IgD-negative memory B cell (primary cell): Measurements from ENCODE around the gene METTL23. TPM values are rescaled to one million over a fixed set of nuclear protein-coding genes. Genes with fewer than 3 reads are reported as not detected.
"Not testable (repeated sequence)": the region's sequence is repeated elsewhere in the genome, so short reads cannot be mapped to it uniquely, and the experiment has no call there.

Experiments
- H3K27ac Mint-ChIP-seq, 3 donors: one replicate each; pipeline ENCODE4 v1.8.0; 2020 to 2022; ENCODE audit warnings: mild to moderate bottlenecking in 3 of 3, mixed read lengths in 3 of 3, moderate library complexity in 1 of 3
- H3K27me3 Mint-ChIP-seq: one replicate; pipeline ENCODE4 v1.8.0; 2021; ENCODE audit warnings: mixed read lengths
- H3K36me3 Mint-ChIP-seq: one replicate; pipeline ENCODE4 v1.8.0; 2020; ENCODE audit warnings: mild to moderate bottlenecking, mixed read lengths
- H3K4me1 Mint-ChIP-seq, 3 donors: one replicate each; pipeline ENCODE4 v1.8.0; 2020 to 2022; ENCODE audit warnings: mixed read lengths in 3 of 3, mild to moderate bottlenecking in 1 of 3
- H3K4me3 Mint-ChIP-seq, 4 donors: one replicate each; pipeline ENCODE4 v1.8.0; 2020 to 2022; ENCODE audit warnings: mild to moderate bottlenecking in 4 of 4, mixed read lengths in 4 of 4, moderate library complexity in 3 of 4
- H3K9me3 Mint-ChIP-seq, 3 donors: one replicate each; pipeline ENCODE4 v1.8.0; 2020 to 2021; ENCODE audit warnings: mixed read lengths in 3 of 3, mild to moderate bottlenecking in 1 of 3
- polyA plus RNA-seq: library from polyadenylated mRNA; unstranded; fragments of 300-500 nt; fragmentation: Illumina TruSeq; gene quantifications from one replicate; pipeline ENCODE4 v1.2.3, GENCODE V29; 2021

The METTL23 gene
- polyA plus RNA-seq, 1 donor from 2014 or later, result 121 TPM

DNA sequence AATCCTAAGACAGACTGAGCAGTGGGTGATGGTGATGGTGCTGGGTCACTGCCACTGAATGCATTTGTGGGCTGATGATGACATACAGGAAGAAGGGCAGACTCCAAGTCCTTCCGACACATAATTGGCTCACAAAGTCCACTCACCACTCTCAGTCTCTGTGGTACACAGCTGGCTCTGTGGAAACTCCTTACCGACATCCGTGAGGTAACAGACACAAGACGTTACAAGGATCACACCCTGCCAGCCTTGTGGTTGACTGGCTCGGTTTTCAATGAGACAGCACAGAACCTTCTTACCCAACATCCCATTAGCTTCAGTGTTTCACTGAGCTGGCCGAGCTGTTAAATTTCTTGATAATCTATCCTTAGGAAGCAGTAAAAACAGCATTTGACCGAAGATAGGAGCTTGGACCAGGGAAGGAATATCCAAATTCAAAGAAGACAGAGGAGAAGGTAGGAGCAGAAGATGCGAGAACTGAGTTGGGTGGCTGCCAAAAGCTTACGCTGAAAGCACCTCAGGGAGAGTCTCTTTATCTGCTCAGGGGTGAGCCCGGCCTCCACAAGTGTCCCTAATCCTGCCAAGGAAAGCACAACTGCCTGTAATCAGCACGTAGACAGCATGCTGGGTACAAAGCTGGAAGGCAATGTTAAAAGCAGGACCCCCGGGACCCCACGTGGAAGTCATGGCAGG, 10.3 kb upstream of the METTL23 start:
- Mint-ChIP-seq H3K36me3 (peaks cover 2% of the 10 kb centered on the region), H3K4me1 (peaks cover 19 to 25% (median 21%) of the 10 kb centered on the region in 3 donors), H3K9me3 (no peaks in the 10 kb centered on the region), H3K4me3 (peak overlapping the region in 2 of 4 donors; percentile 18 to 75), H3K27ac (peak overlapping the region; percentile 77 to 93 (median 92)), H3K27me3 (no peaks in the 10 kb centered on the region)

DNA sequence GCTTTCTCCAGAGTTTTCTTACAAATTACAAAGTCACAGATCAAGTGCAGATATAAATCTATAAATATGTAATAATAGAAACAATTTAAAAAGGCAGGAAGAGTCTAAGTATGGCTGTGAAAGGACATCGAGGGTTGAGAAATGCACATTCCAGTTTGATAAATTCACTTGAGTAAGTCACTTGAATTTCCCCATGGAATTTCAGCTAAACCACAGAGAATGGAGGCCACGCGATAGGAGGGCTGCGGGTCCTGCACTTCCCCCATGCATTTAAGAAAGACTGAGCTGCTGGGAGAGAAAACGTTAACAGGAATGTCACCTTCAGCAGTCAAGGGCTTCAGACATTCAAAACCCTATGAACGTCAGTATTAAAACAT, 9.8 kb upstream of the METTL23 start:
- Mint-ChIP-seq H3K27ac (peak overlapping the region in 1 of 3 donors; percentile 92), H3K9me3 (no peaks in the 10 kb centered on the region), H3K4me3 (peak overlapping the region in 1 of 4 donors; percentile 75), H3K4me1 (peaks cover 19 to 28% (median 22%) of the 10 kb centered on the region in 3 donors), H3K36me3 (peaks cover 2% of the 10 kb centered on the region), H3K27me3 (no peaks in the 10 kb centered on the region)

DNA sequence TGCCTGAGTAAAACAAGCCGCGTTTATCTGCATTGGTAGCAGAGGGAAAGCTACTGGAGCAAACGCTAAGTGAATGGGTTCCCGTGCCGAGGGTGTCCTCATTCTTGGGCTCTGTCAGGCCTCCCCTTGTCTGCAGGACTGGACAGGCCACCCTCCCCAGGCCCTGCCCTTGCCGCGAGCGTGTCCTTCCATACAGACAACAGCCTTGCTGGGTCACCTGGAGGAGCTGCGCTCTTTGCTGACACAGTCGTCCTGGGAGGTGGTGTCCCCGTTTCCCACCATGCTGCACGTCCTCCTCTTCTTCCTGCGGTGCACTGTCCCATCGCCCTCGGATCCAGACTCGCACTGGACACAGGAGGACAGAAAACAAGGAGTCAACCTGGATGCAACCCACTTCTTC, 8.1 kb upstream of the METTL23 start:
- H3K9me3 Mint-ChIP-seq, result no peaks in the 10 kb centered on the region
- H3K4me1 Mint-ChIP-seq, result peaks cover 20 to 30% (median 27%) of the 10 kb centered on the region in 3 donors
- H3K36me3 Mint-ChIP-seq, result peaks cover 2% of the 10 kb centered on the region
- no peaks in the 10 kb centered on the region for H3K27me3 Mint-ChIP-seq
- H3K4me3 Mint-ChIP-seq, result peak overlapping the region in 1 of 4 donors; percentile 55
- peak overlapping the region in 1 of 3 donors; percentile 65 for H3K27ac Mint-ChIP-seq

DNA sequence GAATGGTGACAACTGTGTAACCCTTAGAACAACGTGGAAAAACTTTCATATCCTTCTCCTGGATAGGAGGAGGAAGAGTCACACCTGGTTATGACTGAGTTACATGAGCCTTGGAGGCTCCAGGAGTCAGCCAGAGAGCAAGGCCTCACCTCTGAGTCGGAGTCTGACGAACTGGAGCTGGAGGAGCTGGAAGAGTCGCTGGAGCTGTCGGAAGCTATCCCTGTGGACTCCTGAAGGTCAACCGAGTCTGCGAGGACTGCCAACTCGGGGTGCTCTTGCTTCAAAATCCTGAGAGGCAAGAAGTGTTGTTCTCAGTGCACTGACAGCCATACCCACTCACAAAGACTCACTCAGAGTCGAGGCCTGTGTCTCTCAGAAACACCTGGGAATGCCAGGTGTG, 6.4 kb upstream of the METTL23 start:
- H3K4me1 Mint-ChIP-seq, result peaks cover 18 to 25% (median 23%) of the 10 kb centered on the region in 3 donors
- peaks cover 2% of the 10 kb centered on the region for H3K36me3 Mint-ChIP-seq
- H3K9me3 Mint-ChIP-seq, result no peaks in the 10 kb centered on the region
- H3K27me3 Mint-ChIP-seq, result no peaks in the 10 kb centered on the region
- peak overlapping the region in 1 of 4 donors; percentile 75 for H3K4me3 Mint-ChIP-seq
- H3K27ac Mint-ChIP-seq, result peak overlapping the region in 2 of 3 donors; percentile 52 to 71

DNA sequence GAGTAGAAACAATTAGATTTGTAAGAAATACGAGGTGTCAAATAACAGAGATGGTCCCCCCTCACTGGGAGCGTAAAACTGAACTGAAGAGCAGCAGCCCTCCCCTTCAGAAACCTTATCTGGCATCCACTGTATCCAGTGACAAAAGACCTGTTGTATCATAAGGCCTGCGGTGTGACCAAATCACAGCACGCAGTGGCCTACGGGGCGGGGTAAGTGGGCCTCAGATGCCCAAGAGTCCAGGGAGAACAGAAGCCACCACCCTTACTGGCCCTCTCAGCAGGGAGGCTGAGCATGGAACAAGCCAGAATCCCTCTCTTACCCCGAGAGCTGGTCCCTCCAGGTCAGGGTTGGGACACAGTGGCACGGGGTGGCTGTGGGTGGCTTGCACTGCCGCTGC, 5.7 kb upstream of the METTL23 start:
- H3K27me3 Mint-ChIP-seq, result no peaks in the 10 kb centered on the region
- no peaks in the 10 kb centered on the region for H3K9me3 Mint-ChIP-seq
- H3K4me3 Mint-ChIP-seq, result peak overlapping the region in 1 of 4 donors; percentile 75
- peaks cover 4% of the 10 kb centered on the region for H3K36me3 Mint-ChIP-seq
- peaks cover 16 to 23% (median 22%) of the 10 kb centered on the region in 3 donors for H3K4me1 Mint-ChIP-seq
- H3K27ac Mint-ChIP-seq, result peak overlapping the region in 2 of 3 donors; percentile 52 to 67

DNA sequence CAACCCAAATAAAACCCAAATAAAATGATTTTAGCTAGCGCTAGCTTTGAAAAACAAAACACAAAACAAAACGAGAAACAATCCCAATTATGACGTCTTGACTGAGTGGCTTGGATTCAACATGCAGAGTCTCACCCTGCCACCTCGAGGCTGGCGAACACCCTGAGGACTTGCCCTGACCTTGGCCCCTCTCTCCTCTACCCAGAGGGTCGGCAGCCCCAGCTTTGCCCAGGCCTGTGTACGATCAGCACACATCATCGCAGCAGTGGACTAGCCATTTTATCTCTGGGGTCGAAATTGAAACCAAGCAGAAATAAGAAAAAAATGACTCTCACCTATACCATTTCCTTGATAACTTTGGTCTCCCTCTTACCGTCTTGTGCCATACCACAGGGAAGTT, 5.2 kb upstream of the METTL23 start:
- H3K4me3 Mint-ChIP-seq, result peak overlapping the region in 1 of 4 donors; percentile 44
- H3K9me3 Mint-ChIP-seq, result no peaks in the 10 kb centered on the region
- H3K36me3 Mint-ChIP-seq, result peaks cover 4% of the 10 kb centered on the region
- H3K27ac Mint-ChIP-seq, result peak overlapping the region in 1 of 3 donors; percentile 67
- peaks cover 11 to 20% (median 19%) of the 10 kb centered on the region in 3 donors for H3K4me1 Mint-ChIP-seq
- H3K27me3 Mint-ChIP-seq, result no peaks in the 10 kb centered on the region

DNA sequence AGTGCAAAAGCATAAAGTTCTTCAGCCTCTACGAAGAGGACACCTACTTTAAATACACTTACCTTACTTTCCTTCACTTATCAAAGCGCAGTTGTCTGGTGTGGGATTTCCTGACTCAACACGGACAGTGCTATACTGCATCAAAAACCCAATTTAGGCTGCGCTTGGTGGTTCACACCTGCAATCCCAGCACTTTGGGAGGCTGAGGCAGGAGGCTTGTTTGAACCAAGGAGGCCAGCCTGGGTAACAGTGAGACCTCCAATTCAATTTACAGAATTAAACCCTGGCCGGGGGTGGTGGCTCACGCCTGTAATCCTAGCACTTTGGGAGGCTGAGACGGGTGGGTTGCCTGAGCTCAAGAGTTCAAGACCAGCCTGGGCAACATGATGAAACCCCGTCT, 4.4 kb upstream of the METTL23 start:
- Mint-ChIP-seq H3K9me3 (no peaks in the 10 kb centered on the region), H3K27me3 (no peaks in the 10 kb centered on the region), H3K27ac (peak overlapping the region in 1 of 3 donors; percentile 23), H3K4me3 (peak overlapping the region in 1 of 4 donors; percentile 44), H3K36me3 (peaks cover 4% of the 10 kb centered on the region), H3K4me1 (peaks cover 10 to 22% (median 19%) of the 10 kb centered on the region in 3 donors)

DNA sequence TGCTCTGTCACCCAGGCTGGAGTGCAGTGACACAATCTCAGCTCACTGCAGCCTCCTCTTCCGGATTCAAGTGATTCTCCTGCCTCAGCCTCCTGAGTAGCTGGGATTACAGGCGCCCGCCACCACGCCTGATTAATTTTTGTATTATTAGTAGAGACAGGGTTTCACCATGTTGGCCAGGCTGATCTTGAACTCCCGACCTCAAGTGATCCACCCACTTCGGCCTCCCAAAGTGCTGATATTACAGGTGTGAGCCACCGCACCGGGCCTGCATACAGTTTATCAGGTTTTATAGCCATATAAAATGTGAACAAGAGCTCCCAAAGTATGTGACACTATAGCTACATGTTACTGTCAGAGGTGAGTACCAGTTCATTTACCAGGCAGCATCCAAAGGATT, 3.7 kb upstream of the METTL23 start:
- not testable (repeated sequence) for H3K9me3 Mint-ChIP-seq, H3K36me3 Mint-ChIP-seq, H3K27me3 Mint-ChIP-seq
- peaks cover 14 to 29% (median 23%) of the 10 kb centered on the region in 3 donors for H3K4me1 Mint-ChIP-seq
- peak overlapping the region in 2 of 4 donors; percentile 48 to 57 for H3K4me3 Mint-ChIP-seq
- peak overlapping the region in 2 of 3 donors; percentile 26 to 31 for H3K27ac Mint-ChIP-seq

DNA sequence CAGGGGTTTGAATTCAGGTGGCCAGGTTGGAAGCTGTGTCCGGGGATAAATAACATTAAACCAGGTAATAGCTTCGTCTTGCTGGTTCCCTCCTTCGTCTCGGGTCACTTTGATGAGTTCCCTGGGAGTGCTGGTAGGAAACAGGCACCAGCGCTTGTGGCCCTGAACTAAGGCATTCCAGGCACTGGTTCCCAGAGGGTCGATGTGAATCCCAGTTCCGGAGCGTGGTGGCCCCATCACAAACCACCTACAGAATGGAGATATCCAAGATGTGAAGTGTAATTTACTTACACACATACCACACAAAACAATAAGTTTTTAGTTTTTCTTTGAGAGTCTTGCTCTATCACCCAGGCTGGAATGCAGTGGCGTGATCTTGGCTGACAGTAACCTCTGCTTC, 2.8 kb upstream of the METTL23 start:
- H3K4me3 Mint-ChIP-seq, result peak overlapping the region in 3 of 4 donors; percentile 43 to 82 (median 45)
- H3K4me1 Mint-ChIP-seq, result peaks cover 14 to 27% (median 25%) of the 10 kb centered on the region in 3 donors
- H3K9me3 Mint-ChIP-seq, result no peaks in the 10 kb centered on the region
- H3K36me3 Mint-ChIP-seq, result peaks cover 2% of the 10 kb centered on the region
- H3K27ac Mint-ChIP-seq, result peak overlapping the region in 2 of 3 donors; percentile 53 to 93
- no peaks in the 10 kb centered on the region for H3K27me3 Mint-ChIP-seq

DNA sequence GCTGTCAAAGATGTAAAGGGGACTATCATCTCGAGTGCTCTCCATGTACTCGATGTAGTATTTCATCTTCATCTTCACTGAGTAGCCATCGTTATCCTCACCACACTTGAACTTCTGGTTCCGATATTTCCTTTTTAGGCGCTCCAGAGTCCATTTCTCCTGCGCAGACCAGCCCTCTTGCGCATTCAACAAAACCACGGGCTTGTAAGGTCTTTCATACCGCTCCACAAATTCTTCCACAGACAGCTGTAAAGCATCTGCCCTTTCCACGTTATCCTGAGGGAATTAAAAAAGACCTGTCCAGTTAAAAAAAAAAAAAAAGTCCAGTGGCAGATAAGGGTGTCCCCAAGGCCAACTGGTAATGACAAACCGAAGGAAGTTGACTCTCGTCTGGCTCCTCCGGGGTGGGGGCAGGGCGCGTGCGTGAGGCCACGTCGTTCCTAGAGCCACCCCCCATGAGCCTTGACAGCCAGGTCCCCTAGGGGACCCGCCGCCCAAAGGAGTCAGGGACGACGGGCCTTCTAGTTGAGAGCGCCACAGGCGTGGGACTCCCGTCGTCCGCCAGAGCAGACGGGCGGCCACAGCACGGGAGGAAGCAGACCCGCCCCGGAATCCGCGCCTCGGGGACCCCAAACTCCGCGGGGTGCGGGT, 934 bp upstream of the METTL23 start:
- peak overlapping the region; percentile 99 to 100 (median 99) for H3K27ac Mint-ChIP-seq
- no peaks in the 10 kb centered on the region for H3K27me3 Mint-ChIP-seq
- peaks cover 2% of the 10 kb centered on the region for H3K36me3 Mint-ChIP-seq
- no peaks in the 10 kb centered on the region for H3K9me3 Mint-ChIP-seq
- peaks cover 14 to 32% (median 29%) of the 10 kb centered on the region in 3 donors for H3K4me1 Mint-ChIP-seq
- peak overlapping the region; percentile 98 to 99 (median 99) for H3K4me3 Mint-ChIP-seq

DNA sequence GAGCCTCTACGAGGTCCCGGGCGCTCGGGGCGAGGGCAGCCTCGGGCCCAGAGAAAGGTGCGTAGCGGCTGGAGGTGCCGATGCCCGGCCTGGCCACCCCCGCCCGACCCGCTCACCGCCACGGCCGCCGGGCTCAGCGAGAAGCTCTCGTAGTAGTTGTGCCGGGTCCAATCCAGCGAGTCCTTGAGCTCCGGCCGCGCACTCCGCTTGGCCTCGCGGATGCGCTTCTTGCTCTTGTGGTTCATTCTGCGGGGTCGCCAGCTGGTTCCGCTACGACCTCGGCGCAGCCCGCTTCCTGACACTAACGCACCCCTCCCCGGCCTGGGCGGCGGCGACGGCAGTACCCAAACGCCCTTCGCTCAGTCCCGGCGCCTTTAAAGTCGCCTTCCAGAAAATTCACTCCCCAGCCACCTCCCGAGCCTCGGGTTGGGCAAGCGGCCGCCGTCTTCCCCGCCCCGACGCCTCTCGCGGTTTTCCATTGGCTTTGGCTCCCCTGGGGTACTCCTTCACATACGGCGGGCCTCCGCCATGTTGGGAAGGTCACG, 336 bp upstream of the METTL23 start, which contains the start of gene JMJD6:
Gene JMJD6, minus strand, starts transcription at position 376 of the 545 bp plus-strand sequence. Its CDS starts 131 bp downstream, at position 245.
- Mint-ChIP-seq H3K4me1 (peaks cover 14 to 34% (median 30%) of the 10 kb centered on the region in 3 donors), H3K27me3 (no peaks in the 10 kb centered on the region)

DNA sequence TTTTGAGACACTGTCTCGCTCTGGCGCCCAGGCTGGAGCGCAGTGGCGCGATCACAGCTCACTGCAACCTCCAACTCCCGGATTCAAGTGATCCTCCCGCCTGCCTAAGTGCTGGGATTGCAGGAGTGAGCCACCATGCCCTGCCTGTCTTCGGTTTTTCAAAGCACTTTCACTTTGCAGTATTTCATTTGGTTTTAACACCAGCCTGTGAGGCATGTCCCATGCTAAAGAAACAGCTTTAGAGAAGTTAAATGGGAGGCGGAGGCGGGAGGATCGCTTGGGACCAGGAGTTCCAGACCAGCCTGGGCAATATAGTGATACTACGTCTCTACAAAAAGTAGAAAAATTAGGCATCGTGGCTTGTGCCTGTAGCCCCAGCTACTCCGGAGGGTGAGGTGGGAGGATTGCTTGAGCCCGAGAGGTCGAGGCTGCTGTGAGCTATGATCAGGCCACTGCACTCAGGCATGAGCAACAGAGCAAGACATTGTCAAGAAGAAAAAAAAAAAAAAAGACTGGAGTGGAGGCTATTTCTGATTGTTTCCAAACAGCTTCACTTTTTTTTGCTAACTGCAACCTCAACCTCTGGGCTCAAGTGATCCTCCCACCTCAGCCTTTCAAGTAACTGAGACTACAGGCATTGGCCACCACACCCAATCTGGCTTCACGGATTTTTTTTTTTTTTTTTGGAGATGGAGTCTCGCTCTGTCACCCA, 1.3 kb downstream of the METTL23 start:
- peaks cover 27 to 35% (median 34%) of the 10 kb centered on the region in 3 donors for H3K4me1 Mint-ChIP-seq
- no peaks in the 10 kb centered on the region for H3K9me3 Mint-ChIP-seq

More for the DNA sequence above, 336 bp upstream of the METTL23 start, which contains the start of gene JMJD6:
- Mint-ChIP-seq H3K4me3 (peak within 1 kb of the TSS; percentile 98 to 99 (median 99)), H3K36me3 (peaks cover 2% of the 10 kb centered on the region), H3K9me3 (no peaks in the 10 kb centered on the region), H3K27ac (peak within 1 kb of the TSS; percentile 99 to 100 (median 99))

DNA sequence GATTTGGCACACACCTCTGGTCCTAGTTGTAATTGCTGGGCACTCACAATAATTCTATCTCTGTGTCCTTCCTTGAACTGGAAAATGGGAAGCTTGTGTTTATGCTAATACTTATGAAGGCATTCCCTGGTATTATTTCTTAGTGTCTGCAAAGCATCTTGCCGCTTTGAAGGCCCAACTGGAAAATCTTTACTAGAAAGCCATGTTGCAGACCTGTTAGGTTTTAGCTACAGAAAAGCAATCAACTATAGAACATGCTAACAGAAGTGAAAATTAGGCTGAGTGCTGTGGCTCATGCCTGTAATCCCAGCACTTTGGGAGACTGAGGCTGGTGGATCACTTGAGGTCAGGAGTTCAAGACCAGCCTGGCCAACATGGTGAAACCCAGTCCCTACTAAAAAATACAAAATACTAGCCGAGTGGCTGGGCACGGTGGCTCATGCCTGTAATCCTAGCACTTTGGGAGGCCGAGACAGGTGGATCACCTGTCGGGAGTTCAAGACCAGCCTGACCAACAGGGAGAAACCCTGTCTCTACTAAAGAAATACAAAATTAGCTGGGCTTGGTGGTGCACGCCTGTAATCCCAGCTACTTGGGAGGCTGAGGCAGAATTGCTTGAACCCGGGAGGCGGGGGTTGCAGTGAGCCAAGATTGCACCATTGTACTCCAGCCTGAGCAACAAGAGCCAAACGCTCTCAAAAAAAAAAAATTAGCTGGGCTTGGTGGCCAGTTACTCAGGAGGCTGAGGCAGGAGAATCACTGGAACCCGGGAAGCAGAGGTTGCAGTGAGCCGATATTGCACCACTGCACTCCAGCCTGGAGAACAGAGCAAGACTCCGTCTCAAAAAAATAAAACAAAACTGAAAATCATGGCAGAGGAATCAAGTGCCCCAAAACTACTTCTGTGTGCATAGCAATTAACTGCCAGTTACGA, 5.4 kb downstream of the METTL23 start:
- Mint-ChIP-seq H3K4me3 (peak overlapping the region in 2 of 4 donors; percentile 45 to 91), H3K27ac (peak overlapping the region; percentile 40 to 67 (median 53)), H3K4me1 (peaks cover 36 to 50% (median 48%) of the 10 kb centered on the region in 3 donors)
- H3K27me3 Mint-ChIP-seq, H3K36me3 Mint-ChIP-seq, H3K9me3 Mint-ChIP-seq: not testable (repeated sequence)

More for the DNA sequence above, 1.3 kb downstream of the METTL23 start:
- Mint-ChIP-seq H3K4me3 (peak overlapping the region; percentile 98 to 99 (median 99)), H3K36me3 (peaks cover 2% of the 10 kb centered on the region), H3K27me3 (no peaks in the 10 kb centered on the region), H3K27ac (peak overlapping the region; percentile 99 to 100 (median 99))
